HFF-Myc (cell line): ENCODE measurements around the gene PJA2.

ENCODE experiments used
- DNase-seq: peaks from one replicate; pipeline ENCODE4 v3.0.0-alpha.2; 2011; ENCODE audit warnings: low read depth; ENCODE audit errors: extremely low read depth
- H3K4me3 ChIP-seq: replicated peaks from 2 replicates; pipeline ENCODE4 v1.5.1; 2011; ENCODE audit warnings: low read depth, mild to moderate bottlenecking, control low read depth, low read length
- CTCF ChIP-seq: IDR thresholded peaks from 2 replicates; pipeline ENCODE4 v1.5.1; 2012; ENCODE audit warnings: mild to moderate bottlenecking, low read depth, low read length, control low read depth; ENCODE audit errors: missing control alignments

Gene PJA2

GRCh38 chr5:109324931-109325330, 84.8 kb downstream of the PJA2 start:
- H3K4me3 ChIP-seq, result no peak overlapping the region
- no peak for DNase-seq
- TF ChIP-seq CTCF, result no peak

GRCh38 chr5:109324351-109324750, 85.4 kb downstream of the PJA2 start:
- DNase-seq, result no peak
- TF ChIP-seq CTCF, result no peak
- no peak overlapping the region for H3K4me3 ChIP-seq

- no peak for TF ChIP-seq CTCF
- no peak overlapping the region for H3K4me3 ChIP-seq
- no peak for DNase-seq
Observed at GRCh38 chr5:109322694-109323093, 87.1 kb downstream of the PJA2 start.

- DNase-seq, result no peak
- TF ChIP-seq CTCF, result no peak
- no peak overlapping the region for H3K4me3 ChIP-seq
Observed at GRCh38 chr5:109319351-109319750, 90.4 kb downstream of the PJA2 start.

GRCh38 chr5:109318455-109319108, 91.2 kb downstream of the PJA2 start:
- H3K4me3 ChIP-seq, result no peak overlapping the region
- DNase-seq, result no peak
- no peak for TF ChIP-seq CTCF

GRCh38 chr5:109316634-109317033, 93.1 kb downstream of the PJA2 start:
- H3K4me3 ChIP-seq, result no peak overlapping the region
- TF ChIP-seq CTCF, result no peak
- DNase-seq, result peak; percentile 37

- no peak overlapping the region for H3K4me3 ChIP-seq
- no peak for DNase-seq
- no peak for TF ChIP-seq CTCF
Observed at GRCh38 chr5:109315245-109315644, 94.5 kb downstream of the PJA2 start.
